ENCODE results near the gene TMEM123.
A peak's percentile ranks its signal among the peaks of the same experiment; 100 is the strongest.

The TMEM123 gene

GRCh38 chr11:102471474-102471873 lies 18.9 kb upstream of the TMEM123 start:
- DNase-seq (ENCODE audit: low spot score): no peak

GRCh38 chr11:102470251-102470650 lies 17.7 kb upstream of the TMEM123 start:
- DNase-seq (ENCODE audit: low spot score): no peak

DNA sequence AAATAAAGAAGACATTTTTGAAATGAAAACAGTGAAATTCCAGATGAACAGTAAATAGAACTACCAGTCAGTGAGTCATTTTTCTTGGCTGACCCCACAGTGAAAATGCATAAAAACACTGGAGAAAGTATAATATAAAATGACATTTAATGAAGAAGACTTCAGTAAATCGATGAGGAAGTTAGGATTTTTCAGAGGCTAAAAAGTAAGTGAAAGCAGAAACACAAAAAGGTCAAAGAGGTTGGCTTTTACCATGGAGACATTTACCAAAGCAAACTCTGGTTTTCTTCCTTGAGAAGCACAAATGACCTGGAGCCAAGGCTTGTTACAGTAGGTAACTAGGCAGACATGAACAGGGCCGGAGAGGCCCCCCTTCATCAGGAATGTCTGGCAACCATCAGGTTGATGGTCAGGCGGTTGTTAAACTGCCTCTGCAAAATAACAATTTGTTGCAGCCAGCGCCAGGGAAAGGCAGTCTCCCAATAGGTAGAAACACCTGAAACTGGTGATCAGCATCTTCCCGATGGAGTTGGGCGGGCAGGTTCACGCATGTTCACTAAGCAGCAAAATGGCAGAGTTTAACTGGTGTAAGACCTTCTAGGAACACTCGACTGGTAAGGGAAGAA lies 16.7 kb upstream of the TMEM123 start:
- DNase-seq (ENCODE audit: low spot score): no peak

DNA sequence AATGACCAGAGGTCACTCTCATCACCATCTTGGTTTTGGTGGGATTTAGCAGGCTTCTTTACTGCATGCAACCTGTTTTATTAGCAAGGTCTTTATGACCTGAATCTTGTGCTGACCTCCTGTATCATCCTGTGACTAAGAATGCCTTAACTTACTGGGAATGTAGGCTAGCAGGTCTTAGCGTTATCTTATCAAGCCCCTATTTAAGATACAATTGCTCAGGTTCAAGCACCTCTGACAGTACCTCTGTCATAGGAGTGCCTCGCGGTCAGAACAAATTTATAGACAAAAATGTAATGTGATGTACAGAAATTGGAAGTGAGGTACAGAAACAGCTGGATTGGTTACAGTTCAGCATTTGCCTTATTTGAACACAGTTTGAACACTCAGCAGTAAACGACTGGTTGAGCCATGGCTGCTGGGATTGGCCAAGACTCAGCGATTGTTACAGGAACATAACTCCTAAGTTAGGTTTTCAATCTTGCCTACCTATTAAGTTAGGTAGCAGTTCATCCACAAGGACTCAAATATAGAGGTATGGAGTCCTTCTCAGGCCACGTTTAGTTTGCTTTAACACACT lies 16.1 kb upstream of the TMEM123 start:
- DNase-seq (ENCODE audit: low spot score): no peak

DNA sequence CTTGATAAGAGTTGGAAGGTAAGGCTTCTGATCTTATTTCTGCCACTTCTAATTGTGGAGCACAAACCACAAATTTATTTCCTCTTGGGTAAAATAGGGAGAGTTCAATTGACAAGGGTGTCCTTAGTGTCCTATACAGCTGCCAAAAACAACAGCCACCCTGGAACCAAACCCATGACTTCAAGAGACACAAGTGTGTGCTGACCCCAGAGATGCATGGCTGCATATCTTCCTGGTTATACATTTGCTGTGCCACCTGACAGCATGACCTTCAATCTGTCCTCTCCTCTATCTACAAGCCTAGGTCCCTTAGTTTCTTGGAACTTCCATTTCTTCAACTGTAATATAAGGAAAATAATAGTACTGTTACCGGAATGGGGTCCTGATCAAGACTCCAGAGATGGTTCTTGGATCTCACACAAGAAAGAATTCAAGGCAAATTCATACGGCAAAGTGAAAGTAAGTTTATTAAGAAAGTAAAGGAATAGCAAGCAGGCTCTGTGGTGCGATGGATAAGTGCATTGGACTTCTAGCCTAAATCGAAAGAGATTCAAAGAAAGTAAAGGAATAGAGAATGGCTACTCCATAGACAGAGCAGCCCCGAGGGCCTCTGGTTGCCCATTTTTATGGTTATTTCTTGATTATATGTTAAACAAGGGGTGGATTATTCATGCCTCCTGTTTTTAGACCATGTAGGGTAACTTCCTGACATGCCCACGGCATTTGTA lies 15.5 kb upstream of the TMEM123 start:
- DNase-seq (ENCODE audit: low spot score): no peak

DNA sequence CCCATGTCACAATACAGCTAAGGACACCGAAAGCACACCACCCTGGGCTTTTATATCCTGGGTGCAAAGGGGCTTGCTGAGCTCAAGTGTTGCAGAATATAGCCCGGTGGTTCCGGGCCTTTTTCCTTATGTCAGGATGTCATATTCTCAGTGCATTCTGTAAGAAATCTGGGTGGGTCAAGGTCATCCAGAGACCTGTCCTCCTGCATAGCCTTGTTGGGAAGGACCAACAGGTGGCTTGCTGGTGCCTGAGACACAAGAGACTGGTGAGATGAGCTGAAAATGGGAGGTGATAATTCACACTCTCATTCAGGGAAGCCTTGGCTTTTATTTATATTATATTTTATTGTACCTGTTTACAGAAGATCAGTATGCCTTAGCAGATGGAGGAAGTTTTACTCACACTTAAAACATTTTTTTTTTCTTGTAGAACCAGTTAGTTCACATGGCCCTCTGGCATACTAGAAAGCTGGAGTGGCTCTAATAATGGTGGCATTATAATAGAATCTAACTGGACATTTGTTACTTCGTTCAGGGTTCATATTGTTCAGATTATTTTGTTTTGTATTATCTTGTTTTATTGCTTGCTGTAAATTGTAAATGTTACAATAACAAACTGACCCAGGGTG lies 14.6 kb upstream of the TMEM123 start:
- DNase-seq (ENCODE audit: low spot score): no peak

GRCh38 chr11:102465696-102466095 lies 13.1 kb upstream of the TMEM123 start:
- DNase-seq (ENCODE audit: low spot score): no peak

GRCh38 chr11:102464859-102465500 lies 12.4 kb upstream of the TMEM123 start:
- DNase-seq (ENCODE audit: low spot score): no peak

GRCh38 chr11:102464037-102464436 lies 11.5 kb upstream of the TMEM123 start:
- DNase-seq (ENCODE audit: low spot score): no peak

DNA sequence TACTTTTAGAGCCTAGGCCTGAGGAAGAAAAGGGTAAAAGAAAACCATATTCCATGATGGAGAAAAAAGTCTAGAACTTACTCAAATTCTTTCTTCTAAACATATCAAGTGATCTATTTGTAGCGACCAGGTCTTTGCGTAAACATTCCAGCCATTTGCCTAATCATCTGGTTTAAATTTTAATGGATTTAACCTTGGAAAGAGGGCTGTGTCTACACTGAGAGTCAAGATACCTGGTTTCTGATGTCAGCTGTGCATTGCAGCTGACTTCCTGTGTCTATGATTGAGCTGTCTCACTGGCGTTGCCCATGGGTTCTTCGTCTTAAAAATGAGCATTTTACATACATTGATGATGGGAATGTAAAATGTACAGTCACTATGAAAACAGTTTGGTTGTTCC lies 10.0 kb upstream of the TMEM123 start:
- DNase-seq (ENCODE audit: low spot score): no peak

GRCh38 chr11:102459393-102459792 lies 6.8 kb upstream of the TMEM123 start:
- DNase-seq (ENCODE audit: low spot score): no peak

GRCh38 chr11:102458548-102458947 lies 6.0 kb upstream of the TMEM123 start:
- no peak for DNase-seq (ENCODE audit: low spot score)

GRCh38 chr11:102457865-102458264 lies 5.3 kb upstream of the TMEM123 start:
- no peak for DNase-seq (ENCODE audit: low spot score)

- DNase-seq (ENCODE audit: low spot score): no peak
Measured at GRCh38 chr11:102457056-102457677, 4.6 kb upstream of the TMEM123 start.

- no peak for DNase-seq (ENCODE audit: low spot score)
Measured at GRCh38 chr11:102456381-102456780, 3.8 kb upstream of the TMEM123 start.

DNA sequence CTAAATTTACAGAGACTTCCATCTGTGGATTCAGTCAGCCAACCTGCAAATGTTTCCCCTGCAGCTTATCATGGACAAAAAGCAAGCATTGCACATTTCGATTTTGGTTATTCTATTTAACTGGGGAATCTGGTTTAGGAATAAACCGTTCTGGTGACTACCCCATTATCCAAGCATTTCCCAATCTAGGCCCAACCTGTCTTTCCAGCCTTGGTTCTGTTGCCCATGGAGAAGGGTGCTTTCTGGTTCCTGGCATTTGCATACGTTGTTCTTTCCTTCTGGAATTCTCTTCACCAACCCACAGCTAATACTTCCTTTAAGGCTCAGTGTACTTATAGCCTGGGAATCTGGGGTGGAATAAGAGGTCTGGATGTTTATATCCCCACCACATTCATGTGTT lies 1.4 kb upstream of the TMEM123 start:
- no peak for DNase-seq (ENCODE audit: low spot score)

- DNase-seq (ENCODE audit: low spot score): peak; percentile 24
Measured at GRCh38 chr11:102453302-102453695, 734 bp upstream of the TMEM123 start.

DNA sequence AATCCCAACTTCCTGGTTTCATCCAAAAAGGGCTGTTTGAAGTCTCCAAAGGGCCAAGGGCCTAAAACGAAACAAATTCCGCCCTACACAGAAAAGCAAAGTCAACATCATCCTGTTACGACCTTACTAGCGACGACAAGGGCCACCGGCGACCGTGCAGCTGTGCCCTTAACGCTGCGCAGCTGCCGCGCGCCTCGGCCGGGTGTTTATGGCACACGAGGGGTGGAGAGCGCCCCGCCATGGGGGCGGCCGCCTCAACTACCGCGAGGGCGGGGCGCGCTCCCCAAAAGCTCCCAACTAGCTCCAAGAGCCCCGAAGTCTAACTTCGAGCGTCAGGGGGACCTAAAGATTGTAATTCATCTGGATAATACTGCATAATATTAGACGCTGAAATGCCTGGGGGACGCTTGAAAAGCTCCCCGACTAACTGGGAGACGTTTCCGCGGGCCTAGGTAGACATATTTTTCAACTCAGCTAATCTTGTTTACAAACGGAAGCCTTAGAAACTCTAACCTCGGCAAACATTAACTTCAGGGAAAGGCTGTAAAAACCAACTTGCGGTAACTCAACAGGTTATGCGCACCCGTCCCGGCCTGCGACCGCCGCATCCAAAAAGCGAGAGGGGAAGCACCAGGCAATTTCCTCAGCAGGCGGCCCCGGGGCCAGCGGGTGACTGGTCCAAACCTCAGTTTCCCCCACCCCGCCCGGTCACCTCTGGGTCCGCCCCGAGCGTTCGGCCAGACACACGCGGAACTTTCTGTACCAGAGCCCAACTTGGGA lies 694 bp downstream of the TMEM123 start:
- no peak for DNase-seq (ENCODE audit: low spot score)

GRCh38 chr11:102451041-102451680 lies 1.4 kb downstream of the TMEM123 start:
- no peak for DNase-seq (ENCODE audit: low spot score)

DNA sequence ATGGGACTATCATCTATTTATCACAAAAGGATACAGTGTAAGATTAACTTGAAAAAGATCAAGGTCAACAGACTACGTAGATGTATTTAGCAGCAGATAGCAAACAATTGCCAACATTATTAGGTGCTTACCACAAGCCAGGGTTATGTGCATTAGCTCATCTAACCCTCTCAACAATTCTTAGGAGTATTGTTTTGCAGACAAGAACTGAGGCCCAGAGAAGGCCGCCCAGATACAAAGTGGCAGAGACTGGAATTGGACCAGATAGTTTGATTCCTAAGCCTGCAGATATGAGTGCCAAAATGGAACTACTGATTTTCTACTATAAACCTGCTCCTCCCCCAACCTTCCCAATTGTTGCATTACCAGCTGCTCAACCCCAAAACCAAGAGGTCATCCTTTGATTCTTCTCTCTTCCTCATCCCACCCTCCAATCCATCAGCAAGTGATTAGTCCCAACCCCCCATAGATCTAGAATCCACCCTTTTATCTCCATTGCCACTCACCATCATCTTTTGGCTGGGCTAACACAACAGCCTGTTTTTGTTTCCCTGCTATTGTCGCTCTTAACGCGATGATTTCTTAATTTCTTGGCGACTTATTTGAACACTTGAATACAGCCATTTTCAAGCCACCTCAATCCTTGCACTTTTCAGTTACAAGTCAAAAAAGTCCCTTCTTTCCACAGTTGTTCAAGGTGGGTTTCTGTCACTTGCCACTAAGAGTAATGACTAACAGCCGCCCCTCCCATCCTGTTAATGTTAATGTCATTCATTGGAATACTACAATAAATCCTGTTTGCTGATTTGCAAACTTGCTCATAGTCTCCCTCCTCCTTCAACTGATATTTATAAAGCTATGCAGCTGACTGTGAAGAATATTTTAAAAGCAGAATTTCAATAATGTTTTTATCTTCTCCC lies 2.7 kb downstream of the TMEM123 start:
- no peak for DNase-seq (ENCODE audit: low spot score)
